Measurements from ENCODE around the gene SERINC2. TPM values are rescaled to one million over a fixed set of nuclear protein-coding genes. Genes with fewer than 3 reads are reported as not detected.

Gene SERINC2
- total RNA-seq, 1 donor from 2014 or later: 21.4 TPM

DNA sequence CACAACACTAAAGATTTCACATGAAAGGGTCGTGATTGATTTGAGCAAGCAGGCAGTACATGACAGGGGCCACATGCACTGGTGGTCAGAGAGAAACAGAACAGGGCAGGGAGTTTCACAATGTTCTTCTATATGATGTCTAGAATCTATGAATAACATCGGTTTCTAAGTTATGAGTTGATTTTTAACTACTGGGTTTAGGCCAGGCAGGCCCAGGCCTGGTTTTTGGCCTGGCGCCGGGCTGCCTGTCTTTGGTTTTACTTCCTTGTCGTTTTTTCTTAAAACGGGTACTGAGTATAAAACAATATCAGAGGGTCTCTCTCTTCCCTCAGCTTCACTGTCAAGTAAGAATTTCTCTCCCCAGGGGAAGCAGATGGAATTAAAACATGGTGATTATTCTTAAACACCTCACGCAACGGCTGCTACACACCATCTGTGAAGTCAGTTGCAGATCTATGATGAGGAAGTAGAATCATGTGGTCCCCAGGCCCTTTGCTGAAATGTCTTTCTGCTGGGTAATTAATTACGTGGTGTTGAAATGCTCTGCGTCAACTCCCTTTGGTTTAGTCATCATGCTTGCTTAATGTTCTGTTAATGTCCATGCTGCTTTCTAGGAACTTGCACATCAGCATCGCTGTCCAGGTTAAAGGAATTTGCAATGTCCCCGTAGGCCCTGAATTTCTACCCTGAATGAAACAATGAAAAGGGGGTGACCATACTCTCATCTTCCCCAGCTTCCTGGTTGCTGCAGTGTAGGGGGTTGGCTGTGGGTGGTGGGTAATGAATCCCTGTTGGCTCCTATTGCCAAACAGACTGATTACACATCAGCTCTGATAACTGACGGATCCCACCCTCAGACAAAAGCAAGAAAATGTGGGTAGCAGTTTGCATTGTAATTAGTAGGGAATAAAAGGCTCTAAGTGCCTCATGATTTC, 70.3 kb downstream of the SERINC2 start:
- TF ChIP-seq, protein P1, sequence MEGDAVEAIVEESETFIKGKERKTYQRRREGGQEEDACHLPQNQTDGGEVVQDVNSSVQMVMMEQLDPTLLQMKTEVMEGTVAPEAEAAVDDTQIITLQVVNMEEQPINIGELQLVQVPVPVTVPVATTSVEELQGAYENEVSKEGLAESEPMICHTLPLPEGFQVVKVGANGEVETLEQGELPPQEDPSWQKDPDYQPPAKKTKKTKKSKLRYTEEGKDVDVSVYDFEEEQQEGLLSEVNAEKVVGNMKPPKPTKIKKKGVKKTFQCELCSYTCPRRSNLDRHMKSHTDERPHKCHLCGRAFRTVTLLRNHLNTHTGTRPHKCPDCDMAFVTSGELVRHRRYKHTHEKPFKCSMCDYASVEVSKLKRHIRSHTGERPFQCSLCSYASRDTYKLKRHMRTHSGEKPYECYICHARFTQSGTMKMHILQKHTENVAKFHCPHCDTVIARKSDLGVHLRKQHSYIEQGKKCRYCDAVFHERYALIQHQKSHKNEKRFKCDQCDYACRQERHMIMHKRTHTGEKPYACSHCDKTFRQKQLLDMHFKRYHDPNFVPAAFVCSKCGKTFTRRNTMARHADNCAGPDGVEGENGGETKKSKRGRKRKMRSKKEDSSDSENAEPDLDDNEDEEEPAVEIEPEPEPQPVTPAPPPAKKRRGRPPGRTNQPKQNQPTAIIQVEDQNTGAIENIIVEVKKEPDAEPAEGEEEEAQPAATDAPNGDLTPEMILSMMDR (conservative IDR thresholded peaks at IDR 0.05): no peak
- H3K4me3 Mint-ChIP-seq: no peak overlapping the region
- no peaks in the 10 kb centered on the region for H3K27me3 Mint-ChIP-seq (ENCODE audit: low read depth)
- H3K27ac Mint-ChIP-seq (ENCODE audit: unreplicated experiment): peak overlapping the region; percentile 79
- peaks cover 11% of the 10 kb centered on the region for H3K4me1 Mint-ChIP-seq
- no peaks in the 10 kb centered on the region for H3K36me3 Mint-ChIP-seq (ENCODE audit: low read depth)
- H3K9me3 Mint-ChIP-seq: peaks cover 7% of the 10 kb centered on the region
- no peak for DNase-seq (ENCODE audit: low read depth, low spot score)

Other genes with a start within 250 kb of the SERINC2 start
- 73.2 and 79.7 TPM in 2 replicates for gene NKAIN1, start 173.3 kb upstream of the SERINC2 start, total RNA-seq
- gene SNRNP40, start 116.4 kb upstream of the SERINC2 start, total RNA-seq: 129 and 130 TPM in 2 replicates
- gene ZCCHC17, start 116.2 kb upstream of the SERINC2 start, total RNA-seq: 59.7 and 64.6 TPM in 2 replicates
- gene FABP3, start 40.1 kb upstream of the SERINC2 start, total RNA-seq: 13.6 and 14.0 TPM in 2 replicates
- gene TINAGL1, start 163.3 kb downstream of the SERINC2 start, total RNA-seq: not detected in 2 replicates
- 0.23 TPM in 1 of 2 replicates, not detected in the other for gene HCRTR1, start 204.5 kb downstream of the SERINC2 start, total RNA-seq
- gene PEF1, start 231.7 kb downstream of the SERINC2 start, total RNA-seq: 49.0 and 52.4 TPM in 2 replicates

All from neural crest cell (in vitro differentiated cells).